K562 (cell line): ENCODE data around the gene ZSWIM9. TPM values are rescaled to one million over a fixed set of nuclear protein-coding genes. Genes with fewer than 3 reads are reported as not detected.

Experiments used
- ATAC-seq: fragments of 200-7000 bp; cut with Tn5 transposase; 3 replicates; pipeline ENCODE4 v1.9.1; 2020; ENCODE audit warnings: moderate library complexity
- BruUV-seq: library from RNA; stranded (reverse); fragments of 400-500 nt; replicated peaks from 2 replicates; lab custom pipeline; 2021; lab: Mats Ljungman, UMichigan
- CTCF ChIA-PET: fragments of 300-600 bp; formaldehyde crosslinking; extraction: SDS; loops from one replicate; lab custom pipeline; 2021; ENCODE audit warnings: low intra/inter-chr PET ratio; lab: Yijun Ruan, JAX
- POLR2A ChIA-PET: fragments of 300-600, 350-650 bp; sonication (Branson Sonifier 250); formaldehyde crosslinking; extraction: SDS; loops from one replicate; lab custom pipeline; 2021; ENCODE audit warnings: antibody characterized with exemption, inconsistent platforms; lab: Yijun Ruan, JAX
- DNase-seq, 4 experiments: peaks; one replicate each; pipeline versions ENCODE4 v3.0.0 to v3.0.0-alpha.2; 2011 to 2018; ENCODE audit warnings: low spot score in 3 of 4, mixed read lengths in 3 of 4; ENCODE audit errors: extremely low read depth in 1 of 4
- FAIRE-seq: peaks from 2 replicates; lab custom pipeline; 2011; peaks lifted over from hg19 to GRCh38; lab: Jason Lieb, UNC
- H2AFZ ChIP-seq: 2 replicates; pipeline ENCODE4 v1.6.0; 2011; ENCODE audit warnings: low read depth, low read length, control low read depth, inconsistent platforms
- H3K27ac ChIP-seq: fragments of 200-600 bp; 3 replicates; pipeline ENCODE4 v1.8.0; 2011; ENCODE audit warnings: low read depth, mild to moderate bottlenecking, control low read depth, inconsistent platforms, low read length, moderate library complexity, mixed read lengths; ENCODE audit errors: extremely low read depth
- H3K27me3 ChIP-seq, 2 experiments: fragments of 300-600 bp in 1 of 2; 2 replicates in 1 of 2; 3 replicates in 1 of 2; pipeline versions ENCODE4 v1.6.0 to v1.8.0; 2011; ENCODE audit warnings: inconsistent platforms in 2 of 2, low read length in 2 of 2, mild to moderate bottlenecking in 1 of 2, mixed read lengths in 1 of 2, moderate library complexity in 1 of 2; ENCODE audit not compliant: control insufficient read depth in 2 of 2, insufficient read depth in 2 of 2
- H3K36me3 ChIP-seq: fragments of 300-600 bp; 3 replicates; pipeline ENCODE4 v1.8.0; 2011; ENCODE audit warnings: mild to moderate bottlenecking, low read length, inconsistent platforms; ENCODE audit not compliant: control insufficient read depth, insufficient read depth
- H3K4me1 ChIP-seq, 2 experiments: fragments of 200-600 bp in 1 of 2; replicated peaks in 1 of 2; 2 replicates in 1 of 2; 3 replicates in 1 of 2; pipeline versions ENCODE4 v1.5.1 to v1.8.0; 2011; ENCODE audit warnings: inconsistent platforms in 2 of 2, low read length in 2 of 2, mild to moderate bottlenecking in 1 of 2, mixed read lengths in 1 of 2, moderate library complexity in 1 of 2; ENCODE audit not compliant: control insufficient read depth in 2 of 2, insufficient read depth in 2 of 2
- H3K4me2 ChIP-seq: 2 replicates; pipeline ENCODE4 v1.6.1; 2011; ENCODE audit warnings: low read length, control low read depth, inconsistent platforms, mixed read lengths; ENCODE audit not compliant: insufficient read depth
- H3K4me3 ChIP-seq: fragments of 200-600 bp; sonication (generic), shearing (Covaris generic); 2 replicates; pipeline ENCODE4 v1.5.1; 2016; ENCODE audit warnings: control low read depth, inconsistent platforms
- H3K79me2 ChIP-seq: fragments of 200-600 bp; 3 replicates; pipeline ENCODE4 v1.8.0; 2011; ENCODE audit warnings: low read length, inconsistent platforms; ENCODE audit not compliant: control insufficient read depth, insufficient read depth
- H3K9ac ChIP-seq, 2 experiments: 2 replicates each; pipeline versions ENCODE4 v1.6.0 to v1.6.1; 2011; ENCODE audit warnings: low read depth in 2 of 2, low read length in 2 of 2, control low read depth in 1 of 2, inconsistent platforms in 1 of 2, mild to moderate bottlenecking in 1 of 2, mixed read lengths in 1 of 2; ENCODE audit not compliant: insufficient read depth in 1 of 2
- H3K9me1 ChIP-seq: one replicate; pipeline ENCODE4 v1.6.0; 2011; ENCODE audit warnings: inconsistent platforms, mild to moderate bottlenecking, low read length, moderate library complexity; ENCODE audit not compliant: control insufficient read depth, insufficient read depth
- H3K9me3 ChIP-seq: replicated peaks from 2 replicates; pipeline ENCODE4 v1.5.1; 2011; ENCODE audit warnings: low read depth, low read length, inconsistent platforms; ENCODE audit not compliant: control insufficient read depth, insufficient read depth
- H4K20me1 ChIP-seq: replicated peaks from 2 replicates; pipeline ENCODE4 v1.6.1; 2011; ENCODE audit warnings: low read length, inconsistent platforms, mixed read lengths; ENCODE audit not compliant: control insufficient read depth, insufficient read depth
- DMBX1 ChIP-seq: fragments of 250-450 bp; sonication (Bioruptor Pico); IDR thresholded peaks from 2 replicates; pipeline ENCODE4 v1.8.0; 2022; ENCODE audit warnings: inconsistent platforms, mild to moderate bottlenecking, moderate library complexity, borderline replicate concordance
- IRF2 ChIP-seq: sonication (generic); formaldehyde crosslinking; IDR thresholded peaks from 2 replicates; pipeline ENCODE4 v1.8.1; 2022; ENCODE audit warnings: mild to moderate bottlenecking, missing genetic modification reagents
- ZNF764 ChIP-seq: fragments of 250-450 bp; sonication (Bioruptor Pico); IDR thresholded peaks from 2 replicates; pipeline ENCODE4 v1.4.0; 2020; ENCODE audit warnings: low read depth, mild to moderate bottlenecking, moderate library complexity
- WGBS: fragments of 100-300 bp; shearing (Covaris generic); methylation state at CpG from one replicate; pipeline ENCODE4 v1.1.6; 2016; ENCODE audit warnings: low coverage, mixed read lengths; ENCODE audit not compliant: insufficient coverage; ENCODE audit errors: missing lambda C conversion rate; 5-methylcytosine and 5-hydroxymethylcytosine counted together
- in situ Hi-C: fragments of 300-500 bp; cut with MboI; formaldehyde crosslinking; loops from 4 replicates; pipeline ENCODE4 v1.15.0; 2018; ENCODE audit warnings: inconsistent platforms, mixed read lengths
- intact Hi-C: fragments of 100-400 bp; cut with micrococcal nuclease; formaldehyde crosslinking; loops from 2 replicates; pipeline ENCODE4 v1.14.2; 2022
- polyA plus RNA-seq, 8 experiments: library from polyadenylated mRNA; depleted of rRNA in 4 of 8; stranded (reverse) in 5 of 8; unstranded in 3 of 8; fragments of >200 nt; fragmentation: Nextera tagmentation in 2 of 8; fragmentation: Illumina TruSeq in 1 of 8; extraction: Ambion mirVana in 2 of 8; extraction: Trizol in 1 of 8; gene quantifications; 2 replicates each; pipeline versions ENCODE4 v1.2.1 to v1.2.3, GENCODE V29; 2011 to 2014; ENCODE audit warnings: inconsistent platforms in 1 of 8, missing spikeins in 1 of 8
- total RNA-seq, 7 experiments: library from RNA; depleted of rRNA in 6 of 7; stranded (reverse); fragments of >200 nt in 6 of 7; fragmentation: Illumina TruSeq in 2 of 7; extraction: Trizol in 2 of 7; gene quantifications; 2 replicates each; pipeline versions ENCODE4 v1.2.1 to v1.2.3, GENCODE V29; 2011 to 2021; ENCODE audit warnings: low replicate concordance in 1 of 7
- TF ChIP-seq, protein P1 (sequence below): fragments of 200-800 bp; sonication (Bioruptor generic); IDR thresholded peaks from 2 replicates; pipeline ENCODE4 v1.6.1; 2016; ENCODE audit warnings: missing genetic modification characterization, missing compliant biosample characterization
- TF ChIP-seq, protein P2 (sequence below): fragments of 450-650 bp; IDR thresholded peaks from 2 replicates; pipeline ENCODE4 v1.6.1; 2018; ENCODE audit not compliant: partially characterized antibody
- TF ChIP-seq, protein P3 (sequence below): fragments of 250-450 bp; sonication (Bioruptor Pico); IDR thresholded peaks from 2 replicates; pipeline ENCODE4 v1.5.0; 2021

The ZSWIM9 gene
- total and polyA plus RNA-seq, 9 of the 15 experiments (the other 6 are each of a cell fraction or from before 2014, with no cell fraction given) = 0.04 to 1.4 (median 0.34) TPM; not detected in 1

DNA sequence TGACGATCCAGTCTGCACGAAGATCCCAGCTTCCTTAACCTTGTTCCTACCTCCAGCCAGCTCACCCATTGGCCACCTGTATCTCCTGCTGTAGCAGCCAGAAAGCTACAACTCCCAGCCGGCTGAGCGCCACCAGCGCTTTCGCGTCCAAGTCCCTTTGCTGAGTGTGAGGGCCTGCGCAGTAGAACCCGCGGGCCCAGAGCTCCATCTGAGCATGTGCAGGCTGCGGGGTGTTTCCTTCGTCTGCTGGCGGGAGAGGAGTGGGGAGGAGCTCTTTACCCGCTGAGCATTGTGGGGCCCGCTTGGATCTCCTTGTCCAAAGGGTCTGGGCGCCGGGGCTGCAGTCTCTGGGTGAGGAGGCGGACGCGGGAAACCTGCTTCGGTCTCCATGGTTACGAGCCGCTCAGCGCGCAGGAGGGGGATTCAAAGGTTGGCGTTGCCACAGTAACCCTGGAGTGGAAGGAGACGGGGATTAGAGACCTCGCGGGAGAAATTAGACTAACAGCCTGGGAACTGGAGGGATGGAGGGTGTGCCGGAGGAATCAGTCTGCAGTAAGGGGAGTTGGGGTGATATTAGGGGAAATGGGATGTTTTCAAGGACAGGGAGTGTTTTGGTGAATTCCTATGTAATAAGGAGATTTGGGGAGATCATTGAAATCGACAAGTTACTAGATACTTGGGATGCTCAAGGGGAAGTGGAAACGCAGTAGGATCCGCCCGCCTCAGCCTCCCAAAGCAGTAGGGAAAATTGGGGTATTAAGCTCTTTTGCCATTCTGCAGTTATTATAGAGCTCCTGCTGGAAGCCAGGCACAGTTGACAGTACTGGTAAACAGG lies 33.5 kb downstream of the ZSWIM9 start:
- peak; percentile 99 for FAIRE-seq
- H3K4me1 ChIP-seq = peaks cover 8 to 17% of the 10 kb centered on the region in 2 experiments; a peak in 3 of 5 replicates
- H3K9ac ChIP-seq = peak overlapping the region; percentile 79 to 91
- H3K36me3 ChIP-seq = peaks cover 7% of the 10 kb centered on the region; the same call in 2 of the 3 replicates
- in situ Hi-C loops (no loop called here), intact Hi-C loops (loop anchor here (5.0 kb wide), 1 partner anchor 53 kb away; the partner anchor contains the start of gene CARD8)
- ChIA-PET POLR2A (interaction anchor here (0.6 to 2.7 kb wide), 24 partner anchors 8 to 324 kb away, joined by 3 to 24 read pairs (median 3); partner anchors contain the start of gene CARD8), CTCF (no interaction called here)
- peak; percentile 100 for ATAC-seq
- no peaks in the 10 kb centered on the region for H4K20me1 ChIP-seq
- peak overlapping the region; percentile 93 for H3K4me2 ChIP-seq
- peak overlapping the region; percentile 94 for H2AFZ ChIP-seq
- H3K9me1 ChIP-seq = no peaks in the 10 kb centered on the region
- WGBS = under 1% methylated on average over 34 of the region's 34 CpGs
- peak overlapping the region; percentile 75 for H3K27ac ChIP-seq
- H3K9me3 ChIP-seq = no peaks in the 10 kb centered on the region
- no peaks in the 10 kb centered on the region for H3K27me3 ChIP-seq
- H3K79me2 ChIP-seq = peaks cover 18% of the 10 kb centered on the region
- H3K4me3 ChIP-seq = peak overlapping the region; percentile 55
- BruUV-seq = no TSS peak
- peak; percentile 93 to 98 (median 96) for DNase-seq
- TF ChIP-seq, protein P1, sequence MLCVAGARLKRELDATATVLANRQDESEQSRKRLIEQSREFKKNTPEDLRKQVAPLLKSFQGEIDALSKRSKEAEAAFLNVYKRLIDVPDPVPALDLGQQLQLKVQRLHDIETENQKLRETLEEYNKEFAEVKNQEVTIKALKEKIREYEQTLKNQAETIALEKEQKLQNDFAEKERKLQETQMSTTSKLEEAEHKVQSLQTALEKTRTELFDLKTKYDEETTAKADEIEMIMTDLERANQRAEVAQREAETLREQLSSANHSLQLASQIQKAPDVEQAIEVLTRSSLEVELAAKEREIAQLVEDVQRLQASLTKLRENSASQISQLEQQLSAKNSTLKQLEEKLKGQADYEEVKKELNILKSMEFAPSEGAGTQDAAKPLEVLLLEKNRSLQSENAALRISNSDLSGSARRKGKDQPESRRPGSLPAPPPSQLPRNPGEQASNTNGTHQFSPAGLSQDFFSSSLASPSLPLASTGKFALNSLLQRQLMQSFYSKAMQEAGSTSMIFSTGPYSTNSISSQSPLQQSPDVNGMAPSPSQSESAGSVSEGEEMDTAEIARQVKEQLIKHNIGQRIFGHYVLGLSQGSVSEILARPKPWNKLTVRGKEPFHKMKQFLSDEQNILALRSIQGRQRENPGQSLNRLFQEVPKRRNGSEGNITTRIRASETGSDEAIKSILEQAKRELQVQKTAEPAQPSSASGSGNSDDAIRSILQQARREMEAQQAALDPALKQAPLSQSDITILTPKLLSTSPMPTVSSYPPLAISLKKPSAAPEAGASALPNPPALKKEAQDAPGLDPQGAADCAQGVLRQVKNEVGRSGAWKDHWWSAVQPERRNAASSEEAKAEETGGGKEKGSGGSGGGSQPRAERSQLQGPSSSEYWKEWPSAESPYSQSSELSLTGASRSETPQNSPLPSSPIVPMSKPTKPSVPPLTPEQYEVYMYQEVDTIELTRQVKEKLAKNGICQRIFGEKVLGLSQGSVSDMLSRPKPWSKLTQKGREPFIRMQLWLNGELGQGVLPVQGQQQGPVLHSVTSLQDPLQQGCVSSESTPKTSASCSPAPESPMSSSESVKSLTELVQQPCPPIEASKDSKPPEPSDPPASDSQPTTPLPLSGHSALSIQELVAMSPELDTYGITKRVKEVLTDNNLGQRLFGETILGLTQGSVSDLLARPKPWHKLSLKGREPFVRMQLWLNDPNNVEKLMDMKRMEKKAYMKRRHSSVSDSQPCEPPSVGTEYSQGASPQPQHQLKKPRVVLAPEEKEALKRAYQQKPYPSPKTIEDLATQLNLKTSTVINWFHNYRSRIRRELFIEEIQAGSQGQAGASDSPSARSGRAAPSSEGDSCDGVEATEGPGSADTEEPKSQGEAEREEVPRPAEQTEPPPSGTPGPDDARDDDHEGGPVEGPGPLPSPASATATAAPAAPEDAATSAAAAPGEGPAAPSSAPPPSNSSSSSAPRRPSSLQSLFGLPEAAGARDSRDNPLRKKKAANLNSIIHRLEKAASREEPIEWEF = no peak
- TF ChIP-seq, protein P2, sequence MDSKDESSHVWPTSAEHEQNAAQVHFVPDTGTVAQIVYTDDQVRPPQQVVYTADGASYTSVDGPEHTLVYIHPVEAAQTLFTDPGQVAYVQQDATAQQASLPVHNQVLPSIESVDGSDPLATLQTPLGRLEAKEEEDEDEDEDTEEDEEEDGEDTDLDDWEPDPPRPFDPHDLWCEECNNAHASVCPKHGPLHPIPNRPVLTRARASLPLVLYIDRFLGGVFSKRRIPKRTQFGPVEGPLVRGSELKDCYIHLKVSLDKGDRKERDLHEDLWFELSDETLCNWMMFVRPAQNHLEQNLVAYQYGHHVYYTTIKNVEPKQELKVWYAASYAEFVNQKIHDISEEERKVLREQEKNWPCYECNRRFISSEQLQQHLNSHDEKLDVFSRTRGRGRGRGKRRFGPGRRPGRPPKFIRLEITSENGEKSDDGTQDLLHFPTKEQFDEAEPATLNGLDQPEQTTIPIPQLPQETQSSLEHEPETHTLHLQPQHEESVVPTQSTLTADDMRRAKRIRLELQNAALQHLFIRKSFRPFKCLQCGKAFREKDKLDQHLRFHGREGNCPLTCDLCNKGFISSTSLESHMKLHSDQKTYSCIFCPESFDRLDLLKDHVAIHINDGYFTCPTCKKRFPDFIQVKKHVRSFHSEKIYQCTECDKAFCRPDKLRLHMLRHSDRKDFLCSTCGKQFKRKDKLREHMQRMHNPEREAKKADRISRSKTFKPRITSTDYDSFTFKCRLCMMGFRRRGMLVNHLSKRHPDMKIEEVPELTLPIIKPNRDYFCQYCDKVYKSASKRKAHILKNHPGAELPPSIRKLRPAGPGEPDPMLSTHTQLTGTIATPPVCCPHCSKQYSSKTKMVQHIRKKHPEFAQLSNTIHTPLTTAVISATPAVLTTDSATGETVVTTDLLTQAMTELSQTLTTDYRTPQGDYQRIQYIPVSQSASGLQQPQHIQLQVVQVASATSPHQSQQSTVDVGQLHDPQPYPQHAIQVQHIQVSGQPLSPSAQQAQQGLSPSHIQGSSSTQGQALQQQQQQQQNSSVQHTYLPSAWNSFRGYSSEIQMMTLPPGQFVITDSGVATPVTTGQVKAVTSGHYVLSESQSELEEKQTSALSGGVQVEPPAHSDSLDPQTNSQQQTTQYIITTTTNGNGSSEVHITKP = no peak
- TF ChIP-seq, protein P3, sequence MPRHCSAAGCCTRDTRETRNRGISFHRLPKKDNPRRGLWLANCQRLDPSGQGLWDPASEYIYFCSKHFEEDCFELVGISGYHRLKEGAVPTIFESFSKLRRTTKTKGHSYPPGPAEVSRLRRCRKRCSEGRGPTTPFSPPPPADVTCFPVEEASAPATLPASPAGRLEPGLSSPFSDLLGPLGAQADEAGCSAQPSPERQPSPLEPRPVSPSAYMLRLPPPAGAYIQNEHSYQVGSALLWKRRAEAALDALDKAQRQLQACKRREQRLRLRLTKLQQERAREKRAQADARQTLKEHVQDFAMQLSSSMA (CRISPR knock-in tag) = no peak
- TF ChIP-seq DMBX1 (CRISPR knock-in tag) (peak; percentile 37; the same call in 1 of the 2 replicates), IRF2 (CRISPR knock-in tag) (no peak), ZNF764 (CRISPR knock-in tag) (no peak)
